NCI-H1417 treated with DMSO at 0.1 percent for 48 hours (cell line): ENCODE measurements around the gene GHR.
A peak's percentile ranks its signal among the peaks of the same experiment; 100 is the strongest.

Experiments
- DNase-seq: peaks from one replicate; lab custom pipeline; 2025; lab: John Stamatoyannopoulos, UW

Gene GHR

DNA sequence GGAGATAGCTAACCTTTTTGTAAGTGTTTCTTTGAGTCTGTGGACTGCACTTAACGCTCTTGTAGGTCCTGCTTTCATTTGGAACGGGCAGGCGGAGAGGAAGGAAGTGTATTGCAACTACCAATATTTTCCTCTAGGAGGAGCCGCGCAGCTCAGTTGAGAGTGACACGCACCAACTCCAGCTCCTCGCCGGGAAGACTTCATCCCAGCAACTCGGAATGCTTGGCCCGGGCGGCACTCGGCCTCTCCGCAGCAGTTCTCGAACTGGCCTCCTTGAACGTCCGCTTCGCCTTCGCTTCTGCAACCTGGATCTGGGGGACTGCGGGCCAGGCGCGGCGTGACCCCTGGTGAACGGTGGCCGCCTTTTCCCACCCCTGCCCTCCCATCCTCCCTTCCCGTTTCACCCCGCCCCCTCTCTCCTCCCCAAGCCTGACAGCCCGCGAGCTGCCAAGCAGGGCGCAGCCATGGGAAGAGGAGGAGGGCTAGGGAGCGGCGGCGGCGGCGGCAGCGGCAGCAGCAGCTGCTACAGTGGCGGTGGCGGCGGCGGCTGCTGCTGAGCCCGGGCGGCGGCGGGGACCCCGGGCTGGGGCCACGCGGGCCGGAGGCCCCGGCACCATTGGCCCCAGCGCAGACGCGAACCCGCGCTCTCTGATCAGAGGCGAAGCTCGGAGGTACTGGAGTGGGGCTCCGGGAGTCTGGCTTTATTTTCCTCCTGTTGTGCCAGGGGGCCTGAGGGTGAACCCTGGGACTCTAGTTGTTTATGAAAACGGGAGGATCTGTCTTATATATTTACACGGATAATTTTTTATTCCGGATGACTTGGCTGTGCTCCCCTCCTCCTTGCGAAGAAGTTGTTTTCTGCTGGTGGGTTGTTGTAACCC is at the start of gene GHR:
Gene GHR (plus strand): TSS at position 155 of the 881 bp plus-strand sequence. CDS start 142,436 bp downstream, outside the sequence.
- DNase-seq: peak; percentile 1

GRCh38 chr5:42374679-42375273 is 48.5 kb upstream of the GHR start:
- DNase-seq: no peak

DNA sequence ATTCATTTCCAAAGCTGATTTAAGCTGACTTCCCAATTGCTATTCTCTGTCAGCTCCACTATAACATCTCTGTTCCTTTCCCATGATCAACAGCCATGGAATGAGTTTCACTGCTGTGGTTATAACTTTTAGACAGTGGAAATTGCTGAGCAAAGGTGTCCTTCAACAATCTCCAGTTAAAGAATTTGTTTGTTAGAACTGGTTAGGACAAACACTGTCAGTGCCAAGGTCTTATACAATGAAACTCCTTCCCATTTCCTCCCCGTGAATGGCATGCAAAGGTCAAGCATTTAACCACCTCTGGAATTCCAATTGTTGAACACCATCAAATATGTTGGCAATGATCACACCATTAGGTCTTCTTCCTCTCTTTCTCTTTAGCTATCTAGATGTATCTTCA is 45.7 kb upstream of the GHR start:
- no peak for DNase-seq

DNA sequence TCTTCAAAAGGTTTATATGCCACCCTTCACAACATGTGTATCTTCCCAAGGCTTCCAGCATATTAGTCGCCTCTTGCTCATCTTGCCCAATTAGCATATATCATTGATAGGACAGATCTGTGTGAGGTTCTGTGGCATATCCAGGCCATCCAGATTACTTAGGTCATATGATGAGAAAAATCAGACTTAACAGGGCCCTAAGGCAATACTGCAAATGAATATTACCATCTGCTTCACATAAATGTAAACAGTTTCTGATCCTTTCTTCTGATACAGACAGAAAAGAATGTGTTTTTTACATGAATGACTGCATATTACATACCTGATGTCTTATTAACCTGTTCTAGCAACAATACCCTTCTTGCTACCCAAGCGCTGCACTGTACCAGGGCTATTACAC is 41.3 kb upstream of the GHR start:
- DNase-seq: no peak

DNA sequence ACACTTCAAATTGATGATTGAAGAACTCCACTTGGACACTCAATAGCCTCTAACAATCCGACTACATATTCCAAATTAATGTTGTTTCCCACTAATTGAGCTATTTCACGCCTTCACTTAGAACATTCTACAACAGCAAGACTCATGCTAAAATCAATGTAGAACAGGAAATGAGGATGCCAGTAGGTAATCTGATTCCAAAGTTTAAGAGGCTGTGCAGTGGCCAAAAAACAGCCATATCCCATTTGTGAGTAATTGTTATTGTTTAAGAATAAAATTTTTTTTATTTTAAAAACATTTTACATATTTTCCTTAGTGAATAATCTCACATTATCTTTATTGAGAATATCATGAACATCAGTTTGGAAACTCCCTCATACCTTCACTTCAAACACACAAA is 35.7 kb upstream of the GHR start:
- no peak for DNase-seq

- no peak for DNase-seq
Measured at GRCh38 chr5:42390115-42390514, 33.1 kb upstream of the GHR start.

DNA sequence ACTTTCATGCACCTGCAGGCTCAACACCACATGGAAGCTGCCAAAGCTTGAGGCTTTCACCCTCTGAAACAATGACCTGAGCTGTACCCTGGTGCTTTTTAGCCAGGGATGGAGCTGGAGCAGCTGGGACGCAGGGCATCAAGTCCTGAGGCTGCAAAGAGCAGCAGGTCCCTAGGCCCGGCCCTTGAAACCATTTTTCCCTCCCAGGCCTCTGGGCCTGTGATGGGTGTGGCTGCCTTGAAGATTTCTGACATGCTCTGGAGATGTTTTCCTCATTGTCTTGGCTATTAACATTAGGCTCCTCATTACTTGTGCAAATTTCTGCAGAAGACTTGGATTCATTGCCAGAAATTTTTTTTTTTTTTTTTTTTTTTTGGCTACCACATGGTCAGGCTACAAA is 30.3 kb upstream of the GHR start:
- DNase-seq: no peak

DNA sequence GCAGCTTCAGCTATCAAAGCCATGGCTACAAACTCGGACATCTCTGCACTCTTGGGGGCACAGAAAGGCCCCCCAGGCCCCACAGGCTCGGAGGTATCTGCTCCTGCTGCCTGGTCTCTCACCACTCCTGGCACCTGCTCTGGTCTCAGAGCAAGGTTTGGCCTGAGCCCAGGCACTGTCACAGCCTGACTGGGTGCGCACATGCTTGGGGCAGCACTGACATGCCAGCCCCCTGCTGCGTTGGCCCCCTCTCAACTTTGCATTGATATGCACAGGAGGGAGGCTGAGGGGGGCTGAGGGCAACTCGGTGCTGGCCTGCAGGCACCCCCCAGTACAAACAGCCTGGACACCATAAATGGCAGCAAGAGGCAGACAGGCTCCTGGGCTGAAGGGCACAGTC is 27.1 kb upstream of the GHR start:
- no peak for DNase-seq

DNA sequence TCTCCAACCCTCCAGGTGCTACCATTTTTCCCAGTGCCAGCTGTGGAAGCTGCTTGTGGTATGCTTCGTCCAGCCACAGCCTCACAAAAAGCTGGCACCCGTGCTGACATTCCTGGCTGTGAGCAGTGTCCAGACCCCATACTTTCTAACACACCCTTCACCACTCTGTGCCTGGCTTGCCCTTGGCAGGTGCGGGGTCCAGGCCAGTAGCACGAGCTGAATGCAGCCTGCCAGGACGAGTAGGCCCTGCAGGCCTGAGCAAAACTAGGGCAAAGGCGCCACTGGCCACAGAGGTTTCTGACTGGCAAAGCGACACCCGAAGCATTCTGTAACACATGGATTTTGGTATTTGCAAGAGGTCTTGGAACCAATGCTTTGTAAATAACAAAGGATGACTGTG is 26.0 kb upstream of the GHR start:
- no peak for DNase-seq

- DNase-seq: no peak
Measured at GRCh38 chr5:42399702-42400101, 23.5 kb upstream of the GHR start.

DNA sequence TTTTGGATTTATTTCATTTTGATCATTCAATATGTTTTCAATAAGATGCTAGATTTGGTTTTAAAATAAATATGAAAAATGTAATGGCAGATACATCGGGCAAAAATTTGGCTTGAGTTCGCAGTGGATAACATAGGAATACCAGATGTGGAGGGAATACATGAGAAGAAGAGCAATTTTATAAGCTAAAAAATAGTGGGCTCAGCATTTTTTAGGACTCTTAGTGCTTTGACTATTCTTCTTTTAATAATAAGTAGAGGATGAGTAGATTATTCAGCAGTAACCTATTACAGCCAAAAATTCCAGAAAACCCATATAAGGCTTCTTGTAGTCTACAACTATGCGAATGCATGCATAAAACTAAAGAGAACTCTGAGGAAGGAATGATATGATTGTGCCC is 22.8 kb upstream of the GHR start:
- DNase-seq: no peak

- DNase-seq: no peak
Measured at GRCh38 chr5:42403236-42403635, 20.0 kb upstream of the GHR start.

- DNase-seq: no peak
Measured at GRCh38 chr5:42404366-42404765, 18.9 kb upstream of the GHR start.

DNA sequence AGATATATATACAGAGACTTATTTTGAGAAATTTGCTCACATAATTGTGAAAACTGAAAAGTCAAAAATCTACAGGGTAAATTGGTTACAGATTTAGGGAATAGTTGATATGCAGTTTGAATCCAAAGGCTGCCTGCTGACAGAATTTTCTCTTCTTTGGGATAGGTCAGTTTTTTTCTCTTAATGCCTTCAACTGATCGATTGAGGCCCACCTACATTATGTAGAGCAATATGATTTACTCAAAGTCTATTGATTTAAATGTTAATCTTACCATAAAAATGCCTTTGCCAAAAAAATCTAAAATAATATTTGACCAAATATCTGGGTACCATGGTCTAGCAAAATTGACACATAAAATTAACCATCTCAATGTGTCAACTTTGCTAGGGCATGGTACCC is 3.9 kb upstream of the GHR start:
- no peak for DNase-seq

DNA sequence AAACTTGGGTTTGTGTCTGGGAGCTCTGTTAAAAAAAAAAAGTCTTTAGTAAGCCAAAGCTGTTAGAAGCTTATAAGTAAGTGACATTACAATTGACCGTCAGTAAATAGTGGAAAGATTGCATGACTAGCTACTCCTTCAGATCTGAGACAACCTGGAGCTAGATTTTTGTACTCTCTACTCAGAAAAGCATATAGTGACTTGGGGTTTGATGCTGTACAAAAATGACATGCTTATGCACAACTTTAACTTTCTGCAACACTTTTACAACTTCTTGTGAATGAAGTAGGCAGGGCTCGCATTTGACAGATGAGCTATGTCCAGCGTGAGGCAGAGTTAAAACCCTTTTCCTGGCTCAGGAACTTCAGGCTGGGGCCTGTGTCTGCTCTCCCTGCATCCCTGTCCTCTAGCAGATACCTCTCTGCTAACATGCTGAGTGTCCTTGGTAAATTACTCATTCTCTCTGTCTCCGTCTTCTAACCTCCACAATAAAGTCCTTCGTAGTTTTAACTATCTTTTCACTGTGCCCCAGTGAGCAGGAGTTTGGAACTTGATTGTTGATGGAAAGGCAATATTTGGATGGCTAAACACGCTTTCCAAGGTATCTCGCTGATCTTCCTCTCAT is 471 bp upstream of the GHR start:
- no peak for DNase-seq

DNA sequence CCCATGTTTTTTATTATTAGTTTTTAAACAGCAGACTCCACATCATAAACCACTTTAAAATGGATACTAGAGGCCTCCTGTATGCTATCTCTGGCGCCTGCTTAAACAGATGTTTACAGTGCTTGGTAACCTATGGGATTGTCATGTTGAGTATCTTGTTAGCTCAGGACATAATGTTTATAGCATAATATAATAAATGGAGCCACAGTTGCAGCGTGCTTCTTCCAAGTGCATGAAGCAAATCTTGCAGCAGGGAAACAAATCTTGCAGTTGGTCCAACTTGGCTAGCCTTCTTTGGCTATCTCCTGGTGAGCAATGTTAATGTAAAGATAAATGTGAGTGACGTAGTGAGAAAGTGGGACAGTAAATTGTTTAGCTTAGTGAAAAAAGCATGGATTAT is 2.8 kb downstream of the GHR start:
- DNase-seq: no peak

GRCh38 chr5:42429694-42430093 is 6.5 kb downstream of the GHR start:
- no peak for DNase-seq

DNA sequence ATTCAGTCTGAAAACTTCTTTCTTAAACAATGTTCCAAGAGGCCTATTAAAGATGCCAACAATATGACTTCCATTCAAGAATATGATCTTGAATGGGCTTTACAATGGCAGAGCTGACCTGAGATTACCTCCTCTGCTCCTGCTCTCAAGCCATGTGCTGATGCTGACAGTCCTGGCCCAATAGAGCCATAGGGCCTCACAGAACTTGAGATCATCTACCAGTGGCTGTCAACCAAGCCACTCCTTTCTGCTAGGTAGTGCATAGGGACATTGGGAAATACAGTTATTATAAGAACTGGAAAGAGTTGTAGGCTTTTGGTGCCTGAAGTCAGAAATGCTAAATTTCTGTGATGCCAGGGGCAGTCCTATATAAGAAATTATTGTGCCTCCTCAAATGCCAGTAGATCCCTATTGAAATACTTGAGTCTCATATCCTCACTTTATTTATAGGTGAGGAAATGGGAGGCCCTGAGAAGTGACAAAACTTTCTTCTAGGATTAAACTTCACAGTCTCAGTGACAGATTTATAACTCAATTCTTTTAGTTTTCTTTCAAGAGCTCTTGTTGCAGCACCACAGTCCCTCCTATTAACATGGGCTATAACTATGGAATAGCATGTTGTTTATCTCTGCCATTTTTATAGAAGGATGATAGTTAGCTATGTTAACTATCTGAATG is 10.9 kb downstream of the GHR start:
- DNase-seq: no peak

DNA sequence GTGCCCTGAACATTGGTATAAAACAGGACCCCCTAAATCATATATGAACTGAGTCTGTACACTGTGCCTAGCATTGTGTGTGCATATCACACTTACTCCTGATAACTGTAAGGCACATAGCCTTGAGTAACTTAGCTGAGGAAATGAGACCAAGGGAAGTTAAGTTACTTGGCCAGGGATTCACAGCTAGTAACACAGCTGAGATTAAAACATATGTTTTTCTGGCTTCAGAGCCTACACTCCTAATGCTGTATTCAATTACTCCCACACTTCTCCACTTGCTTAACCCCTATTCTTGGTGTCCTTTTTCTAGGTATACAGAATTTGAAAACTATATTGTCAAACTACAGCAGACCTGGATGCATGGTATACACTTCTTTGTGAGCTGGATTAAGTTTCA is 12.8 kb downstream of the GHR start:
- no peak for DNase-seq

DNA sequence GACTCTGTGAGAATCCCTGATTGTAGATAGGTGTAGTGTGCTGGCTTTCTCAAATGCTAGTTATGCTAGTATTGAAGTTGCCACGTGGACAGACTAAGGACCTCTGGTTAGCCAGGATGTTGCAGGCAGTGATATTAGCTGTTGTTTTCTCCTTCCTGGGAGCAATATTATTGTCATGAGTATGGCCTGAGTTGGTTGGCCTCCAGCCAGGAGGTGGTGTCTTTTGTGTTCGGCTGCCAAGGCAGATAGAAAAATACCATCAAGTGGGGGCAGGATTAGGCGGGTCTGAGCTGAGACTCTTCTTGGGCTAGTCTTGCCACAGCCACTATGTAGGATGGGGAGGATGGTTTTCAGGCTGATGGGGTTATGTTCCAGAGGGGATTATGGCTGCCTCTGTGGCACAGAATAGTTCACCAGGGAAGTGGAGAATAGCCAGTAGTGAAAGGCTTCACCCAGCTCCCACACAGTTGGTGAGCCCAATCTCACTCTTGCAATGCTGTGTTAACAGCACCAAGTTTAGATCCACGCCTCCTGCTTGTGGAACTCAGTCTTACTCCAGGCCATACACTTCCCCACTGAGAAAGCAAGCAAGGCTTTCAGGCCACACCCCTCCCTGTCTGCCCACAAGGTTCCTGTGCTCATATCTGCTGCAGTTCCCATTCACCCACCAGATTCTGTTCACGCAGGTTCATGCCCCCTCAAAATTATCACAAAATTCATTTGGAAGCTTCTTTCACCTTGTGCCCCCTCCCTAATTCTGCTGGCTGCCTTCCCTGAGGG is 31.2 kb downstream of the GHR start:
- DNase-seq: no peak

- DNase-seq: no peak
Measured at GRCh38 chr5:42461033-42461432, 37.8 kb downstream of the GHR start.

DNA sequence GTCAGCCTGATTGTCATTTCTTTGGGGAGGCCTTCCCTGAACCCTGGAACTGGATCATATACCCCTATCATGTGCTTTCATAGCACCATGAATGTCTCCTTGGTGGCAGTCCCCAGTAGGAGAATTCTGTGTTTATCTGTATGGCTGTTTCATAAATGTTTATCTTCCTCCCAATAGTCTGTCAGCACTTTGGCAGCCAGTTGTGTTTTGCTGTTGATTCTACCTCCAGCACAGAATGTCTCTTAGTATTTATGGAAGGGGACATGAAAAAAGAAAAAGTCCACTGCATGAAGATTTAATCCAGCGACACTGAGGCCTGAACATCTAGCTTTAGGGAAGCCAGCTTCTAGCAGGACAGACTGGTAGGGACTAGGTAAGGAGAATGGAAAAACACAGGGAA is 38.3 kb downstream of the GHR start:
- DNase-seq: no peak
